ENCODE data around the gene MAPK12. TPM values are rescaled to one million over a fixed set of nuclear protein-coding genes. Genes with fewer than 3 reads are reported as not detected.

MAPK12 gene
- total and polyA plus RNA-seq, 10 of the 15 experiments (the other 5 are each of a cell fraction or from before 2014, with no cell fraction given) = 1.1 to 38.9 (median 16.3) TPM

- intact Hi-C loops (cut with micrococcal nuclease; ENCODE audit: unreplicated experiment) (no loop called here), in situ Hi-C loops (cut with MboI) (no loop called here)
- FAIRE-seq (no peak), DNase-seq (ENCODE audit: low read depth, low spot score) (no peak), ATAC-seq (no peak)
- CTCF ChIA-PET = interaction anchor here (0.6 to 0.9 kb wide), 2 partner anchors 13 to 17 kb away, joined by 3 read pairs; no protein-coding TSS in a partner anchor
- no peaks in the 10 kb centered on the region for H3K27me3 ChIP-seq (replicated peaks in 1 of 2; ENCODE audit: control insufficient read depth in 2 of 2, insufficient read depth in 2 of 2, low read length in 1 of 2)
- no peak overlapping the region for H3K4me3 ChIP-seq
- TF ChIP-seq TAF1 (IDR thresholded peaks at IDR 0.05; ENCODE audit: borderline replicate concordance, low read depth, low read length) (no peak), POU2F2 (IDR thresholded peaks at IDR 0.05; ENCODE audit: borderline replicate concordance, low read depth, low read length) (no peak), POLR2A (IDR thresholded peaks at IDR 0.05; ENCODE audit: low read depth, low read length) (0 out of 2 replicates have a peak, but pooled peaks have one; percentile 7)
- POLR2A ChIA-PET = interaction anchor here (0.7 kb wide), 1 partner anchor 58 kb away, joined by 3 read pairs; the partner anchor contains the start of gene HDAC10
- H4K20me1 ChIP-seq (ENCODE audit: control insufficient read depth, insufficient read depth) = no peaks in the 10 kb centered on the region
- H3K4me2 ChIP-seq (ENCODE audit: control insufficient read depth, insufficient read depth) = peak overlapping the region; percentile 7; the same call in 1 of the 2 replicates
- peak overlapping the region; percentile 44; the same call in 1 of the 2 replicates for H3K27ac ChIP-seq (ENCODE audit: control insufficient read depth, insufficient read depth)
- 71% methylated on average over 6 of the region's 9 CpGs for WGBS (ENCODE audit: insufficient coverage, insufficient replicate concordance, low lambda C conversion rate, missing lambda C conversion rate)
- no peak overlapping the region for H2AFZ ChIP-seq (ENCODE audit: control insufficient read depth, low read depth, low read length)
- RAD21 ChIA-PET (ENCODE audit: unreplicated experiment) = no interaction called here
- H3K79me2 ChIP-seq (ENCODE audit: control insufficient read depth, insufficient read depth, low read length) = peaks cover 42% of the 10 kb centered on the region
- H3K36me3 ChIP-seq (ENCODE audit: control insufficient read depth in 2 of 2, insufficient read depth in 2 of 2, low read length in 1 of 2) = no peaks in the 10 kb centered on the region
- H3K9me3 ChIP-seq (replicated peaks; ENCODE audit: control insufficient read depth, insufficient read depth, low read length) = no peaks in the 10 kb centered on the region
- H3K4me1 ChIP-seq (ENCODE audit: control insufficient read depth, insufficient read depth, low read length) = peaks cover 30% of the 10 kb centered on the region
- no peak overlapping the region for H3K9ac ChIP-seq (ENCODE audit: control insufficient read depth, insufficient read depth, low read length)
- no TSS peak for BruUV-seq (replicated peaks)
- SMC1A ChIA-PET (ENCODE audit: uncharacterized antibody, unreplicated experiment) = no interaction called here
These were observed 47.6 kb upstream of the MAPK12 start for GRCh38 chr22:50308986-50309600.

- peak overlapping the region; percentile 15; the same call in 1 of the 2 replicates for H3K4me2 ChIP-seq (ENCODE audit: control insufficient read depth, insufficient read depth)
- TF ChIP-seq POLR2AphosphoS2 (IDR thresholded peaks at IDR 0.05; ENCODE audit: low read depth, low read length) (no peak), SIN3A (IDR thresholded peaks at IDR 0.05; ENCODE audit: low read depth, low read length) (no peak), FOXK2 (IDR thresholded peaks at IDR 0.05) (no peak), ESRRA (IDR thresholded peaks at IDR 0.05; ENCODE audit: low read length) (no peak), EZH2 (IDR thresholded peaks at IDR 0.05; ENCODE audit: borderline replicate concordance, control insufficient read depth, low read depth, low read length) (no peak), TCF7 (IDR thresholded peaks at IDR 0.05; ENCODE audit: borderline replicate concordance) (no peak), NFIC (IDR thresholded peaks at IDR 0.05; ENCODE audit: low read depth, low read length) (no peak), ATF2 (IDR thresholded peaks at IDR 0.05; ENCODE audit: low read length) (no peak), SRF (IDR thresholded peaks at IDR 0.05; ENCODE audit: low read depth in 2 of 2, low read length in 2 of 2) (no peak)
- ChIA-PET SMC1A (ENCODE audit: uncharacterized antibody, unreplicated experiment) (no interaction called here), CTCF (interaction anchor here (0.9 kb wide), 1 partner anchor 13 kb away, joined by 3 read pairs; no protein-coding TSS in a partner anchor), POLR2A (no interaction called here), RAD21 (ENCODE audit: unreplicated experiment) (no interaction called here)
- H3K79me2 ChIP-seq (ENCODE audit: control insufficient read depth, insufficient read depth, low read length) = peaks cover 42% of the 10 kb centered on the region
- H3K9ac ChIP-seq (ENCODE audit: control insufficient read depth, insufficient read depth, low read length) = no peak overlapping the region
- H3K27me3 ChIP-seq (replicated peaks in 1 of 2; ENCODE audit: control insufficient read depth in 2 of 2, insufficient read depth in 2 of 2, low read length in 1 of 2) = no peaks in the 10 kb centered on the region
- H2AFZ ChIP-seq (ENCODE audit: control insufficient read depth, low read depth, low read length) = no peak overlapping the region
- ATAC-seq (no peak), DNase-seq (ENCODE audit: low read depth, low spot score) (no peak), FAIRE-seq (peak; percentile 27)
- in situ Hi-C loops (cut with MboI) (no loop called here), intact Hi-C loops (cut with micrococcal nuclease; ENCODE audit: unreplicated experiment) (no loop called here)
- H4K20me1 ChIP-seq (ENCODE audit: control insufficient read depth, insufficient read depth) = peaks cover 2% of the 10 kb centered on the region; the same call in 1 of the 2 replicates
- no peaks in the 10 kb centered on the region; a peak in 1 of 4 replicates for H3K36me3 ChIP-seq (ENCODE audit: control insufficient read depth in 2 of 2, insufficient read depth in 2 of 2, low read length in 1 of 2)
- no TSS peak for BruUV-seq (replicated peaks)
- no peak overlapping the region for H3K4me3 ChIP-seq
- H3K4me1 ChIP-seq (ENCODE audit: control insufficient read depth, insufficient read depth, low read length) = peaks cover 35% of the 10 kb centered on the region
- no peaks in the 10 kb centered on the region for H3K9me3 ChIP-seq (replicated peaks; ENCODE audit: control insufficient read depth, insufficient read depth, low read length)
- peak overlapping the region; percentile 44; the same call in 1 of the 2 replicates for H3K27ac ChIP-seq (ENCODE audit: control insufficient read depth, insufficient read depth)
- WGBS (ENCODE audit: insufficient coverage, insufficient replicate concordance, low lambda C conversion rate, missing lambda C conversion rate) = 29% methylated on average over 2 of the region's 7 CpGs
These were observed 47.1 kb upstream of the MAPK12 start for GRCh38 chr22:50308597-50308935.
